CD1c-positive myeloid dendritic cell (primary cell): ENCODE measurements around the gene LSM4.

Experiments used
- DNase-seq: peaks from one replicate; pipeline ENCODE4 v3.0.0-alpha.2; 2016; ENCODE audit errors: extremely low spot score

The LSM4 gene

DNA sequence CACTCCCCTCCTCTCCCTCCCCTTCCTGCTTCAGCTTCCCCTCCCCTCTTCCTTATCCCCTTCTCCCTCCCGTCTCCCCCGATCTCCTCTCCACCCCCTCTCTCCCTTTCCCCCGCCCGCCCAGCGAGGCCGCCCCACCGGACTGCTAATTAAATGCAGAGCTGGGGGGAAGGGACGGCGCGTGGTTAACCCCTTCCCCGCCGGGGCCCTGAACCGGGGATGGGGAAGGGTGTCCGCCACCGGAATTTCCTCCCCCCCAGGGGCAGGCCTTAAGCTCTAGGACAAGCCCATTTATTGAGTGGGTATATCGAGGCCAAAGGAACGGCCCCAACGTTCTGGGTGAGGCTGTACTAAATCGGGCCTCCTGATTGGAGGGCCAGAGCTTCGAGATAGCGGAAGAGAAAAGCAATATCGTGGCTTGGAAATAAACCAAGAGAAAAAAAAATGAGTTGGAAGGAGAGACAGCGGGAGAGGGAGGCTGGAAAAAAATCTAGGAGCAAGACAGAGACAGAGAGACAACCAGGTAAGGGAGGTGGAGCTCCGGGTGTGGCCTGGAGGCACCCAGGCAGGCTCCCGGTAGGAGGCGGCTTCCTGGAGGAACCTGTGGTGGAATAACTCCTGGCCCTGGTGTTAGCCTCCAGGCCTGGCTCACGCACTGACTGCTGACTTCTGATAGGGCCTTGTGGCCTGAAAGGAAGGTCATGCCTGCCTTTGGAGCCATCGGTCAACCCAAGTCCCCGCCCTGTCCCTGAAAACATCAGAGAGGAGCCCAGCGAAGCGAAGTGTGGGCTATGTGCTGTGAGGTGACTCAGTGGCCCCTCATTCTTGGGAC, 29.9 kb downstream of the LSM4 start:
- peak; percentile 87 for DNase-seq

- no peak for DNase-seq
Observed at GRCh38 chr19:18292462-18292809, 30.4 kb downstream of the LSM4 start.

DNA sequence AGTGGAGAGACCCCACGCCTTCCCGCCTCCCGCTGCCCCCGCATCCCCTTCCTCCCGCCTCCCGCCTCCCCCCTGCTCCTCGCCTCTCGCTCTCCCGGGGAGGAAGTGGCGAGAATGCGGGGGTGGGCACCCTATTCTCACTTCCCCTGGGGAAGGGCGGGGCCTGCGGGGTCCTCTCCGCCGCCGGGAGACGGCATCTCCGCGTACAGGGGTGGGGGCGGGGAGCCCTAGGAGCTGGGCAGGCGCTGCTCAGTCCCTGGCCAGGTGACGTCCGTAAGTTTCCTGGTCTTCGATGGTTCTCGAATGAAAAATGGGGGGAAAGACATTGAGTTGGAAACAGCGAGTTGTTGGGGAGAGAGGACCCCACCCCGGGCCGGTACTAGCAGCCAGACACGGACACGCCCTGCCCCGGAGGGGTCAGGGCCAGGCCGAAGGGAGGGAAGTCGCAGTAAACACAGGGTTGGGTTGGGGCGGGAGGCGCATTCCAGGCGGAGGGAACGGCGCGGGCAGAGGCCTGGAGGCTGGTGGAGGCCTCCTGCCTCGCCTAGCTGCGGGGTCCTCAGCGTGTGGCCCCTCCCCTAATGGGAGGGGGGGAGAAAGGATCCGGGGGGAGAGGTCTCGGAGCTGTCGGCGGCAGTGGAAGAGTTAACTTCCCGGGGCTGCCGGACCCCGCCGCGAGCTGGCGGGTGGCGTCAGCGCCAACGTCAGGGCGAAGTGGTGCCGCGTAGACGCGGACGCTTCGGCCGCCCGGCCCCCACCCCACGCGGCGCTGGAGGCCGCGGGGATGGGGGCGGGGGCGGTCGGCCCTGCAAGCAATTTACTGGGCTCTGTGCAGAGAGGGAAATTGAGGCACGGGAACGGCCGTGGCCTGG, 31.1 kb downstream of the LSM4 start:
- DNase-seq: peak; percentile 97

DNA sequence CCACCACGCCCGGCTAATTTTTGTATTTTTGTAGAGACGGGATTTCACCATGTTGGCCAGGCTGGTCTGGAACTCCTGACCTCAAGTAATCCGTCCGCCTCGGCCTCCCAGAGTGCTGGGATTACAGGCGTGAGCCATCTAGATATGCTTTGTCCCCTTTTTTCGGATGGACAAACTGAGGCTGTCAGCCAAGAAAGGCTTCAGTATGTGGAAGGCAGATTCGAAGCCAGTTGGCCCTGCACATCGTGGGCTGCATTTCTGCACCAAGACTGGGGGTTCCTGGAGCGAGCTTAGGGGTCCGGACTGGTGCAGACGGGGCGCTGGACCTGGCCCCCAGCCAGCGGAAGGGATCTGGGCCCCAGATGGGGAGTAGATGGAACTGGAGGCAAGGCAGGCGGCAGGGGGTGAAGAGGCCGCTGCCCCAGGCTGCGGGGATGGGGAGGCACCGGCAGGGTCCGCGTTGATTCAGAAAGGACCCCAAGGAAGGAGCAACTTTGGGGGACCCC, 31.8 kb downstream of the LSM4 start:
- no peak for DNase-seq

DNA sequence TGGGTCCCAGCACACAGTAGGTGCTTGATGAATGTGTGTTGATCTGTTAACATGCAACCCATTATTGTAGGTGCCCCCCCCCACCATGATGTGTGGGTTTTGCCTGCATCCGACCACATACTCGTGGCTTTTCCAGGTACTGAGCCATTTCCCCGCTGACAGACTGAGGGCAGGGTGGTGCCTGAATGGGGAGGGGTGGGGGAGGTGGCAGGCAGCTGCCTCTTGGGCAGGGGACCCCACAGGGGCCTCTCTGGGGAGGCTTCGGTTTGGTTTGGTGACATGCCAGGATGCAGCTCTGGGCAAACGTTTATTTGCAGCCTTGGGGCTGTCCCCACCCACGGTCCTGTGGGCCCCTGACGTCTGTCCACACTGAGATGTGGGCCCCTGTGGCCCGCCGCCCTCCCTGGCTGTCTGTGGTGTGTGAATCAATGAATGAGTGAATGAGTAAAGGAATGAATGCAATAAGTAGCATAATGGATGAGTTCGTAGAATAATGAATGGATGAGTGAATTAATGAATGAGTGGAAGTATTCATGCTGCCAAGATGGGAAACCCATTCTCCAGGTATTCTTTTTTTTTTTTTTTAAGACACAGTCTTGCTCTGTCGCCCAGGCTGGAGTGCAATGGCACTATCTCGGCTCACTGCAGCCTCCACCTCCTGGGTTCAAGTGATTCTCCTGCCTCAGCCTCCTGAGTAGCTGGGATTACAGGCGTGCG, 32.4 kb downstream of the LSM4 start:
- DNase-seq: peak; percentile 72

DNA sequence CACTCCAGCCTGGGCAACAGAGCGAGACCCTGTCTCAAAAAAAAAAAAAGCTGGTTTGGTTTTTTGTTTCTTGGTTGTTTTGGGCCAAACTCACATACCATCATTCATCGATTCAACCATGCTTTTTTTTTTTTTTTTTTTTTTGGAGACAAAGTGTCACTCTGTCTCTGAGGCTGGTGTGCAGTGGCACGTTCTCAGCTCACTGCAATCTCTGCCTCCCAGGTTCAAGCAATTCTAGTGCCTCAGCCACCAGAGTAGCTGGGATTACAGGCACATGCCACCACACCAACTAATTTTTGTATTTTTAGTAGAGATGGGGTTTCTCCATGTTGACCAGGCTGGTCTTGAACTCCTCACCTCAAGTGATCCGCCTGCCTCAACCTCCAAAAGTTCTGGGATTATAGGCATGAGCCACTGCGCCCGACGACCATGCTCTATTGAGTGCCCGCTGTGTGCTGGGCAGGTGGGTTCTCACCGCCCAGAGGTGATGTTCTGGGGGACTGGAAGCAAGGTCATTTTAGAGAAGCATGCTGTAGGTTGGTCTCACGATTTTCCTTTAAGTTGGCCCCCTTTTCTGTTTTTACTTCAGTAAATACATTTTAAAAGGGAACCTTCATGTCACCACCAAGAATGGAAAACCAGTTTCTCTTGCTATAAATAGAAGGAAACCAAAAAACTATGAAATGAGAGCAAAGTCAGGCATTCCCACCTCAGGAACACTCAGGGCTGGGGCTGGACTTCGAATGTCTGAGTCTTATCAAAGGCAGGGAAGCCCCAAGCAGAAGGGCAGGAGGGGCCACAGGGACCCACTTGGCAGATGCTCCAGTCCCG, 33.2 kb downstream of the LSM4 start:
- DNase-seq: no peak

DNA sequence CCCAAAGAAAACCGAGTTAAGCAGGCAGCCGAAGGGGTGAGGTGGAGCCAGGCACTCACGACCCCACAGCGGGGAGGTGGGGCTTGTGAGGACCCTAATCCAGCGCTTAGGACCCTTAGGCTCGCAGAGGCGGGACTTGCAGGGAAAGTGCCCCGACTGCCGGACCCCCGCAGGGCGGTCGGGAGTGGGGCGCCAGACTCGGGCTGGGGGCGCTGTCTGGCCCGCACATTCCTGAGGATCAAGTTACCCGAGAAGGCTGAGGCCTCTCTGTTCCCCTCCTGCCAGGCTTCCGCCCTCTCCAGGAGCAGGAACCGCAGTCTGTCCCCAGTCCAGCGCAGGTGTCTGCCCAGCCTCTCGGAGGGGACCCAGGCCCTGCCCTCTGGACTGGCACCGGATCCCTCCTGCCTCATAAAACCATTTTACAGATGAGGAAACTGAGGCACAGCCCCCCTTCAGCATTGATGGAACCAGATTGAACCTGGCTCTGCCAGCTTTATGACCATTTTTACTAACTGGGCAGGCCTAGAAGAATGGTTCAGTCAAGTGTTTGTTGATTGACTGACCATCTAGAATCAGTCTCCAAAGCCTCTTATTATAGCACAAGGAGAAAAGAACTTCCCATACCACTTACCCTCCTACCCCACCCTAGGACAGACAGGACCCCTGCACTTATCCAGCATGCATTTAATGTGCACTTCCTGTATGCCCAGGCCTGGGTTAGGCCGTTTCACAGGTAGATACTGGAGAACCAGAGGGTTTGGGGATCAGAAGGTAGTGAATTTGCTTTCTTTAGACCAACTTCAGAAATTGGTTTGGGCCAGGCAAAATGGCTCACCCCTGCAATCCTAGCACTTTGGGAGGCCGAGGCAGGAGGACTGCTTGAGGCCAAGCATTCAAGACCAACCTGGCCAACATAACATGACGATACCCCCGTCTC, 34.8 kb downstream of the LSM4 start:
- no peak for DNase-seq

GRCh38 chr19:18286973-18287635, 35.8 kb downstream of the LSM4 start:
- no peak for DNase-seq

GRCh38 chr19:18284712-18285360, 38.0 kb downstream of the LSM4 start:
- DNase-seq: no peak

- no peak for DNase-seq
Observed at GRCh38 chr19:18283338-18283737, 39.5 kb downstream of the LSM4 start.

DNA sequence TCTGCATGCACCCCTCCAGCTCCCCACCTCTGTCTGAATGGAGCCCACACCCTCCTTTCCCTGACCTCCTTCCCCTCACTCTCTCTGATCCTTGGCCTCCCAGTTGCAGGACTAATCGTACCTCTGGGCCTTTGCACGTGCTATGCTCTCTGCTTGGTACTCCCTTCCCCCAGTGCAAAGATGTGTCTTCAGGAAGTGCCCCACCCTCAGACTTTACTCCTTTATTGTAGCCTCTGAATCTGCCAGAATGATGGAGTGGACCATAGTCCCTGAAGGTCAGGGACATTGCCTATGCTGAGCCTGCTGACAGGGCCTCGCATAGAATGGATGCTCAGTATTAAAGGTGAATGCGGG, 40.1 kb downstream of the LSM4 start:
- no peak for DNase-seq

DNA sequence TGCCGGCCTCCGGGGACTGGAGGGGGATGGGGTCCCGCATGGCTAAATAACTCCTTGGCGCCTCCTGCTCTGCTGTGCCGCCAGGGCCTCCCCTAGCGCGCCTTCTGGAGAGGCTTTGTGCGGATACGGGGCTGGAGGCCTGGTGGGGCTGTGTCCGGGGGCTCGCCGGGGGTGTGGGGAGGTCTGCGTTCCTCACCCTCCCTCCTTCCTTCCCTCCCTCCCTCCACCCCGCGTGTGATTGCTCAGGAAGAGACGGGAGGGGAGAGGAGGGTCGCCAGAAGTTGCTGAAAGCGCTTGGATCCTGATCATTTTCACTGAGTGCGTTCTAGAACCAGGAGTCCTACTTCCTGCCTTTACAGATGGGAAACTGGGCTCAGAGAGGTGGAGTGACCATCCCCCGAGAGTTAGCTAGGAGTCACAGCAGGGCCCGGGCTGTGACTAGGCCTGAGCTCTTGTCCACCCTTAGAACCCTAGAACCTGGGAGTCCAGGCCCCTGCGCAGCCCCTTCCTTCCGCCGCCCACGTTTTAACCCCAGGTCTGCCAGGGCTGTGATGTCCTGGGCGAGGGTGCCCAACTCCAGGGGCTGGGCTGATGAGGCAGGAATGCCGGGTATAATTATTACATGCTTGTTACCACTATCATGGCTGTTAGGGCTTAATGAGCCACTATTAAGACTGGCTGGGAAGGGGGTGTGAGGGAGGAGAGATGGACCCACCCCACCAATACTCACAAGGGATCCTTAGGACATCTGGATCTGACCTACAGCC, 40.7 kb downstream of the LSM4 start:
- peak; percentile 62 for DNase-seq

DNA sequence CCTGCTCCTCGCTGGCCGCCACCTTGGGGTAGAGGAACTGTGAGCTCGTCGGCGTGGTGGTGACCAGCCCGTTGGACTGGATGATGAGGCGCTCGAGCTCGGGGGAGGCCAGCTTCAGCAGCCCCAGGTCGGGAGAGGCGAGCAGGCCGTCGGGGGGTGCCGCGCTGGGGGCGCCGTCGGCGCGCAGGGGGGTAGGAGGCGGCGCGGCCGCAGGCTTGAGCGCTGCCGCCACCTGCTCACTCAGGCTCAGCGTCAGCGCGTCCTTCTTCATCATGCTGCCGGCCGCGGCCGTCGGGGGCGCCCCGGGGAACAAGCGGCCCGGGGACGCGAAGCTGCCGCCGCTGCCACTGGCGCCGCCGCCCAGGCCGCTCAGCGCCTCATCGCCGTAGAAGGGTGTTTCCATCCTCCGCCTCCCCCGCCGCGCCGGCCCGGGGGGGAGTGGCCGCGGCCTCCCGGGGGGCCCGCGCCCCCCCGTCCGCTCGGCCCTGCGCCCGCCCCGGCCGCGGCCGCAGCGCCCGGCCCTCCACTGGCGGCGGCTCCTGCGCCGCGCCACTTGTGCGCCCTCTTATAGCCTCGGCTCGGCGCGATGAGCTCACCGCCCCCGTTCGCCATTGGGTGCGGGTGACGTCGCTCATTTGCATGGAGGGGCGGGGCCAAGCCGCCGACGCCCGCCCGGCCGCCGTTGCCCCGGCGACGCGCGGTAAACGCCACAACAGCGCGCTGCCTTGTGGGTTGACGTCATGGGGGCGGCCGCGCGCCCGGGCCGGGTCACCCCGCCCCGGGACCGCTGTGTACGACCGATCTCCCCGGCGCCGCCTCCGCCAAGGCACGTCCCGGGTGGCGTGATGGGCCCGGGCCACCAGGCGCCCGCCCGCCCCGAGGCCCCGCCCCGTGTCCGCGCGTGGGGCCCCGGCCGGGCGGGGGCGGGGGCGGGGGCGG, 41.5 kb downstream of the LSM4 start, which contains the start of gene JUND:
JUND (minus strand) TSS at position 541 of the 939 bp plus-strand sequence; CDS start at position 403, 138 bp downstream.
- peak; percentile 99 for DNase-seq

DNA sequence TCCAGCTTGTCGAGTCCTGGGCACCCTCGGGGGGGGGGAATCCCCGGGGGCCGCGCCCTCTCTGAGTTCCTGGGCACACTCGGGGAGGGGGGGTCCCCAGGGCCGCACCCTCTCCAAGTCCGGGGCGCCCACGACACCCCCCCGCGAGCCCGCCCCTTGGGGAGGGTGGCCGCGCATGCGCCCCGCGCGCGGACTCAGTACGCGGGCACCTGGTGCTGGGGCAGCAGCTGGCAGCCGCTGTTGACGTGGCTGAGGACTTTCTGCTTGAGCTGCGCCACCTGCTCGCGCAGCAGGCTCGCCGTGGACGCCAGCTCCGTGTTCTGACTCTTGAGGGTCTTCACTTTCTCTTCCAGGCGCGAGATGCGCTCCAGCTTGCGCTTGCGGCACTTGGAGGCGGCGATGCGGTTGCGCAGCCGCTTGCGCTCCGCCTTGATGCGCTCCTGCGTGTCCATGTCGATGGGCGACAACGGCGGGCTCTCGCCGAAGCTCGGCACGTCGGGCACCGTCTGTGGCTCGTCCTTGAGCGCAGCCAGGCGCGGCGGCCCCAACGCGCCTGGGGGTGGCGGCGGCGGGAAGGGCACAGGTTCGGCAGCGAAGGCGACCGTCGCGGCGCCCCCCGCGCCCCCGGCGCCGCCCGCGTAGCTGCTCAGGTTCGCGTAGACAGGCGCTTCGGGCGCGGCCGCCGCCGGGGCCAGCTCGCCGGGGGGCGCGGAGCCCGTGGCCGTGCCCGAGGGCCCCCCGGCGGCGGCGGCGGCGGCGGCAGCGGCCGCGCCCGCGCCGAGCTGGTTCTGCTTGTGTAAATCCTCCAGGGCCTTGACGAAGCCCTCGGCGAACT, 42.4 kb downstream of the LSM4 start:
- peak; percentile 85 for DNase-seq

GRCh38 chr19:18279516-18280246, 43.2 kb downstream of the LSM4 start:
- peak; percentile 94 for DNase-seq

GRCh38 chr19:18279266-18279515, 43.7 kb downstream of the LSM4 start:
- DNase-seq: no peak
